IPS-18c (cell line): ENCODE measurements around the gene LSM14B.

Experiments used
- H3K4me3 ChIP-seq: 2 replicates; pipeline ENCODE4 v1.7.0; 2013; ENCODE audit warnings: low read depth, mild to moderate bottlenecking, low read length, moderate library complexity; ENCODE audit not compliant: insufficient read depth
- H3K9me3 ChIP-seq: one replicate; pipeline ENCODE4 v1.6.1; 2013; ENCODE audit warnings: mild to moderate bottlenecking, low read length, moderate library complexity; ENCODE audit not compliant: control insufficient read depth, insufficient read depth

The LSM14B gene

DNA sequence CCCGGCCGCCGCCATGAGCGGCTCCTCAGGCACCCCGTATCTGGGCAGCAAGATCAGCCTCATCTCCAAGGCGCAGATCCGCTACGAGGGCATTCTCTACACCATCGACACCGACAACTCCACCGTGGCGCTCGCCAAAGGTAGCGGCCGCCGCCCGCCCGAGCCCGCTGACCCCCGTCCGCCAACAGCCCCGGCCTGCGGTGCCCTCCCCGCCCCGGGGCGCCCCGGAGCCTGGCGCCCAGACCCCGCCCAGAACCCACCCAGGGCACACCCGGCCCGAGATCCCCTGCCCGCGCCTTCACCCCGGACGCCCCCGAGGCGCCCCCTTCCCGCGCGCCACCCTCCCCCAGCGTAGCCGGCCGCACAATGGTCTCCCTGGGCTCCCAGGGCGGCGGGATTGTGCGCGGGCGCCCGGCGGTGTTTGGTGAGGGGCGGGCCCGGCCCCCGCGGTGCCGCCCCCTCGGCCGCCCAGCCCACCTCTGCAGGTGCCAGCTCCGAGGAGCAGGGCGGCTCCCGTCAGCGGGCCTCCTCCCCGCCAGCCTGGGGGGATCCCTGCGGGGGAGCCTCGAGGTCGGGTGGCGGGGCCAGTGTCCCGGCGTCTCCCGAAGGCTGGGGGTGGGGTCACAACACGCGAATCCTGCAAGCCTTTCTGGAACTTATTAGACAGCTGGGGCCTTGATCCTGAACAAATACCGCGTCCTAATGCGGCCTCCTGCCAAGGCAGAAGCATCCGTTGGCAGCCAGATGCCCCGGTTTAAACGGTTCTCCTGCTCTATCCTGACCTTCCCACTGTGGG is 577 bp downstream of the LSM14B start:
- Histone ChIP-seq H3K9me3 (no peaks in the 10 kb centered on the region), H3K4me3 (peak overlapping the region; percentile 78)

DNA sequence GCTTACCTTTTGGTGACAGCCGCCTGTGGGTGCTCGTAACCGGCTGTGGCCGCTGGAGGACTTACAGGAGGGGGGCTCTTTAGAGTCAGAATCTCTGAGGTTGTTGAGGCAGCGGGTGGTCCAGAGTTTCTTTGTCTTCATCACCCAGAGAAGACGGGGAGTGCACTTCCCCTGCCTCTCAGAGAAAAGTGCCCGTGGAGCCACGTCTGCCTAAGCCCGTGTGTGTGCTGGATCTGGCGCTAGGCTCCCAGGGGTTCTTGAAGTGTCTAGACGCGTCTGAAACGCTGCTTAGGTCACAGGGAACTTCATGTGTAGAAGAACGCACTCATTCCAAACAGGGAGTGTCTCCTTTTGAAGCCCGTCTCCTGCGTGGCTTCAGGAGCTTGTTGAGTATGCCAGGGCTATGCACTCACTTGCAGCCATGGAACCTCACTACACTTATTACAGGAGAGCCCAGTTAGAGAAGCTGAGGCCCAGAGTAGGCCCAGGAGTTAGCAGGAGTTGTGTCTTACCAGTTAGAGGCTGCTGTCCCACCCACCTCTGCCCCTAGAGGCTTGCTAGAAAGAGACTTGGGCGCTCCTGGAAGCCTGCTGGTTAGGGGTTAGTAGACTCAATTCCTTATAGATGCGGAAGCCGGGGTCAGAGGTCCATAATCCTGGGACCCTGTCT is 1.3 kb downstream of the LSM14B start:
- Histone ChIP-seq H3K9me3 (no peaks in the 10 kb centered on the region), H3K4me3 (peak overlapping the region; percentile 78)

DNA sequence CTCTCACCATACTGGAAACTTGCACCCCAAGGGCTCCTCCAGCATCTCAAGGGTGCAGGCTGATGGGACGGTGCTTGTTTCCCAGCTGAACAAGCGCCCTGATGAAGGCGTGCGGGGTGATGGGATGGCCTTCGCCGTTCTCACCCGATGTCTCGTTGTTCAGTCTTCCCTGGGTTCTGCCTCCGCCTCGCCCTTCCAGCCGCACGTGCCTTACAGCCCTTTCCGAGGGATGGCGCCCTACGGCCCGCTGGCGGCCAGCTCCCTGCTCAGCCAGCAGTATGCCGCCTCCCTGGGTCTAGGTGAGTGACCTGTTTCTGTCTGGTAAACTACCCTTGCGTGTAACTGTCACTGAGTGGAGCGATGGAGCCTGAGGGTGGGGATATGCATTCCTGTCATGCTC is 3.9 kb downstream of the LSM14B start:
- Histone ChIP-seq H3K4me3 (no peak overlapping the region), H3K9me3 (no peaks in the 10 kb centered on the region)

DNA sequence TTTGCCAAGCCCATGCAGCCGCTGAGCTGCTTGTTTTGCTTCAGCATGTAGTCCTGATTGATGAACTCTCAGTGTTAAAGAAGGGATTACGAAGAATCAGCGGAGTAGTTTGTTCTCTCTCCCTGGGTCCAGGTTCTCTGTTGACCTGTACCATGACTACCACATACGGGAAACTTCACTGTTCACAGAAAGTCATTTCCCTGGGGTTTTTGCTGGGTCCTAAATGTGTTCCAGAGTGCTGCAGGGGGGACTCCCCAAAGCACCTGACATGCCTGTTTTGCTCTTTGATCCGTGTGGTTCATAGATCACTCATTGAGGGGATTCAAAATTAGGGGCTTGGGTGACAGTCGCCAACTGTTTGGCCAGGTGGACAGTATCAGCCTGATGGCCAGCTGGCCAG is 5.5 kb downstream of the LSM14B start:
- H3K4me3 ChIP-seq = no peak overlapping the region
- no peaks in the 10 kb centered on the region for H3K9me3 ChIP-seq

DNA sequence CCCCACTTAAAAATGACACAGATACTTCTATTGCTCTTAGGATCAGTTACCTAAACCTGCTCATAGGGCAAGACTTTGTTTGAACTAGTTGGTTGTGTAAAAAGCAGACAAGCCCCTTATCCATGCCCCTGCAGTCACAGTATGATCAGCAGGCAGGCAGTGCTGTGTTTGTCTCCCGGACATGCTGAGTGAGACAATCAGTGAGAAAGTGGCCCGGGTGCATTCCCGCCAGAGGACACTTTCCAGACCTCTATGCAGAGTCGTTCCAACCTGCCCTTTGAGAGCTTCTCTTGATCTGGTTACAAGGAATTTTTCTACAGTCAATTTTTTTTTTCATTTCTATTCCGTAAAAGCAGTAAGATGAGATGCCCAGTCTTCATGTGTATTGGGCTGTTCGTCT is 6.2 kb downstream of the LSM14B start:
- no peak overlapping the region for H3K4me3 ChIP-seq
- H3K9me3 ChIP-seq = no peaks in the 10 kb centered on the region

DNA sequence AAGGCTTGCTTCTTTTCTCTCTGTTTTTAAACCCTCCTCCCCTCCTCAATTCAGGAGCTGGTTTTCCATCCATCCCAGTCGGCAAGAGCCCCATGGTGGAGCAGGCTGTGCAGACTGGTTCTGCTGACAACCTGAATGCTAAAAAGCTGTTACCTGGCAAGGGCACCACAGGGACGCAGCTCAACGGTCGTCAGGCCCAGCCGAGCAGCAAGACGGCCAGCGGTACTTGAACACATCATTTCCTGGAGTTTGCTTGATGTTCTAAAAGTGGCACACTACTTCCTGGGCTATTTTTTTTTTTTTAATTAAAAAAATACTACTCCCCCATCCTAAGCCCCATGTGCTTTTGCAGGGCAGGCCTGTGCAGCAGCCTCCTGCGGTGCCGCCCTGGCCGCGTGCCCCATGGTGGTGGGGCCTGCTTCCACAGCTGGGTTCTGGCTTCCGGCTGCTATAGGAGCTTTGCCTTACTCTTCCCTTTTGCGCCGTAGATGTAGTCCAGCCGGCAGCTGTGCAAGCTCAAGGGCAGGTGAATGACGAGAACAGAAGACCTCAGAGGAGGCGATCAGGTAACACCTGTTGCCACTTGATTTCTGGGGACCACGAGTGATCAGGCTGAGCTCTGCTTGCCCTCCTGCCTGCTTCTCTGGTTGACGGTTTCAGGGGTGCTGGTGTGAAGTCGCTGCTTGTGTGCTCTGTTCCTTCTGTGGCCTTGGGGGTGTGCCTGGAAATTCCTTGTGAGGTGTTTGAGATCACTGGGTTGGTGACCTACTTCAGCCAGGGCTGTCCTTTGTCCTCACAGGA is 7.7 kb downstream of the LSM14B start:
- Histone ChIP-seq H3K9me3 (no peaks in the 10 kb centered on the region), H3K4me3 (no peak overlapping the region)

DNA sequence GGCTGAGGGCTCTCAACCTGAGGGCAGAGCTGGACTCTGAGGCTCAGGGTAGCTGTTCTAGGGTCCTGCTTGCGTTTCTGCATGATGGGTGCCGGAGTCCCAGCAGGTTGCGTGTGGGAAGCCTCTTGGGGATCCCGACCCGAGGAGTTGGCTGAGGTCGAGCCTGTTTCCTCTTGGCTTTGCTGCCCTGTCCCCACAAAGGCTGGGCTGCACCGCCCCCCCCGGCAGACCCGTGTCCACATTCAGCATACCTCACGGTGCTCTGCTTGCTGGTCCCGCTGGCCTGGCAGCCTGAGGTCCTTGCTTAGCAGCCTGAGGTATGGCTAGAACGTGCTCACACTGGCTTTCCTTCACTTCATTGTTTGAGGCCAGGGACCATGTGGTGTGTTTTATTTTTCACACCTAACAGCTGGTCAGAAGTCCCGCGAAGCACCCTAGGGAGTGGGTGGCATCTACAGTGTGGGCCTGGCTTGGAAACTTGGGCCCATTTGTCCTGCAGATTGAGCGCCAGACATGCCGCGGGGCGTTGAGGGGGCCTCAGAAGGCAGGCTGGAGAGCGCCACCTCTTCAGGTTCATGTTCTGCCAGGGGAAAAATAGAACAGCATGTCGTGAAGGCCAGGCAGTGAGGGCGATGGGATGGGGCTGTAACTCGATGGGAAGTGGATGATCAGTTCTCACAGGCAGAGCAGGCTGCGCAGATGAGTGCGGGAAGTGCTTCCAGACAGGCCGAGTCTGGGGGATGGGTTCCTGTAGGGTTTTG is 9.5 kb downstream of the LSM14B start:
- H3K9me3 ChIP-seq = no peaks in the 10 kb centered on the region
- H3K4me3 ChIP-seq = no peak overlapping the region

DNA sequence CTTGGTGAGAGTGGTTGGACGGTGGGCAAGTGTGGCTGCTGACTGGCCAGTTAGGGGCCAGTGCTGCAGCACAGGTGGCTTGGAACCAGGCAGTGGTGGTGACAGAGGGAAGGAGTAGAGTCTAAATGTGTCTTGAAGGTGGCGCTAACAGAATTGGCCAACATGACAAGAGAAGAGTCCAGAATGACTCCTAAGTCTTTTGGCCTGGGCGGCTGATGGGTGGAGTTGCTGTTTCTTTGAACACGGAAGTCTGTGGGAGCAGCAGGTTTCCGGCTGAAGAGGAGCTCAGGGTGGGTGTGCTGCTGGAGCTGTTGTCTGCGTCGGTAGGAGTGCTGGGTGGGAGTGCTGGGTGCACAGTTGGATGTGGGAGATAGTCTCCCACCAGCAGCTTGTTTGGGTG is 10.1 kb downstream of the LSM14B start:
- no peaks in the 10 kb centered on the region for H3K9me3 ChIP-seq
- H3K4me3 ChIP-seq = no peak overlapping the region

DNA sequence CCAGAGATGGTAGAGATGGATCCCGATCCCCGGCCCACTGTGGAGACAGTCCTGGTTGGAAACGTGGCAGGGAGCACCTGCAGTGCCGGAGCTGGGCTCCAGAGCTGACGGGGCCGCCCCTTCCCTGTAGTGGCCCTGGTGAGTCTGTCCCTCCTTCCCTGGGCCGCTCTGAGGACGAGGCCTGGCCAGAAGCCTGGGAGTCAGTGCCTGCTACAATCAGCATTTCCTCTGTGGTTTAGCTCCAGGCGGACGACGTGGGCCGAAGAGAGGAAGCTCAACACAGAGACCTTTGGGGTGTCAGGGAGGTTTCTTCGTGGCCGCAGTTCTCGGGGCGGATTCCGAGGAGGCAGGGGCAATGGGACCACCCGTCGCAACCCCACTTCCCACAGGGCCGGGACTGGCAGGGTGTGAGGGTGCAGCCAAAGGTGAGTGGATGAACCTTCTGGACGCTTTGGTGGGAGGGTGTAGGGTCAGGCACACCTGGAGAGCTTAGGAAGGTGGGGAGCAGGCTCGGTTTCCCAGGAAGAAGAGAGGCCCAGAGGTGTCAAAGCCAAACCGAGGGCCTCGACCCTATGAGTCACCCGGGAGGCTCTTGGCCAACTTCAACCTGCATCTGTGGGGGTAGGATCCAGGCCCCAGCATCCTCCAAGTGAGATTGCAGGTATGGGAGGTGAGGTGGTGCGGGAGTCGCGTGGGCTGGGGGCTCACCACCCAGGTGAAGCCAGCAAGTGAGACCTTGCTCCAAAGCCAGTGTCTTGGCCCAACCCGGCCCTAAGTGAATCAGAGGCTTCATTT is 11.0 kb downstream of the LSM14B start:
- no peak overlapping the region for H3K4me3 ChIP-seq
- H3K9me3 ChIP-seq = no peaks in the 10 kb centered on the region

DNA sequence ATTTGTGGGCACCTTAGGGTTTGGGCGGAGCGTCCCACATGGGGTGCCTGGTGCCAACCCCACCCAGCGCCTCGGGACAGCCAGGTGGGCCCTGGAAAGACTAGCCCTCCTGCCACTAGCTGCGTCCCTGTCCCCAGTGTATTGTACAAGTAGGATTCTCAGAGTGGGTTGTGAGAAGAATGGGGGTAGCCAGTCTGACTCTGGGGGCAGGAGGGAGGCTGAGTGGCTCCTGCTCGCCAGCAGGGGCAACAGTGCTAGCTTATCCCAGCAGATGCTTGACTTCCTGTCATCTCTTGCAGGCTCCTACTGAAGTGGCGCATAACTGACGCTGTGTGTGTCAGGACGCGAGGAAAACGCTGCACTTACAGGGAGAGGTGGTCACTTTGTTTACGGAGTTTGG is 11.6 kb downstream of the LSM14B start:
- H3K4me3 ChIP-seq = no peak overlapping the region

DNA sequence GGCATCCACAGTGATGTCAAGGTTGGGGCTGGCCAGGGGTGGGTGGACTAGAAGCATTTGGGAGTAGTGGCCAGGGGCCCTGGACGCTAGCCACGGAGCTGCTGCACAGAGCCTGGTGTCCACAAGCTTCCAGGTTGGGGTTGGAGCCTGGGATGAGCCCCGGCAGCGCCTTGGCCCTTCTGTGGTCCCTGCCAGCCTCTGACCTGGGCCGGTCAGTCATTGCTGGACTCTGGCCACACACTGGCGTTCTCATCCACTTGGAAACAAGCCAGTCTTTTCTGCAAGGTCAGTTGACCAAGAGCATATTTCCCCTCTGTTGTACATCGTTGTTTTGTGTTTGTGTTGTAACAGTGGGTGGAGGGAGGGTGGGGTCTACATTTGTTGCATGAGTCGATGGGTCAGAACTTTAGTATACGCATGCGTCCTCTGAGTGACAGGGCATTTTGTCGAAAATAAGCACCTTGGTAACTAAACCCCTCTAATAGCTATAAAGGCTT is 12.5 kb downstream of the LSM14B start:
- no peak overlapping the region for H3K4me3 ChIP-seq
- no peaks in the 10 kb centered on the region for H3K9me3 ChIP-seq

More for the DNA sequence above, 11.6 kb downstream of the LSM14B start:
- H3K9me3 ChIP-seq = no peaks in the 10 kb centered on the region

DNA sequence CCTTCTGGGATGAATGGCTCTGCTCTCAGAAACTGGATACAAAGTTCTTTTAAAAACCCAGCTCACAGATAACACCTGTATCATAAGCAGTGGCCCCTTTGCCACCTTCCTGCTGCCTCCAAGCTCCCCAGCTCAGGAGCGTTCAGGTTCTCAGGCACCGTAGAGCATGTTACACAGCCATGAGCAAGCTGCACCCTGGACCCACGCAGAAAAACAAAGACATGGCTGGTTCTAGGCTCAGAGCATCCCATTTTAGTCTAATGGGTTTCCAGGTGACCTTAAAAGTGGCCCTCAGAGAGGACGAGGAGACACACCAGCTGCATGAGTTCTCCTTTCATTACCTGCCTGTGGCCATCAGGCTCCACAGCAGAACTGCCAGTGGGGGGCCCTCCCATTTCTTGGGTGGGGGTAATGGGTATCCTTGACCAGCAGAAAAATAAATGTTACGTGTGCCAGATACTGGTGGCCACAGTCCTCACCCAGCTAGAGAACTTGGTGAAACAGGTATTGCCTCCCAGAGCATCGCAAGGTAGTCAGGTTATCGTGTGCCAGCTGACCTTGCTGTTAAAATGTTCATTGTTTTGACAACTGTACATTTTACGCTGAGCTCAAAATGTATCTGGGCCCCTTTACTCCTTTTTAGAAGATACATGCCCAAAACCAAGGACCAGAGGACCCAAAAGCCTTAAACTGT is 13.4 kb downstream of the LSM14B start:
- Histone ChIP-seq H3K9me3 (no peaks in the 10 kb centered on the region), H3K4me3 (no peak overlapping the region)

DNA sequence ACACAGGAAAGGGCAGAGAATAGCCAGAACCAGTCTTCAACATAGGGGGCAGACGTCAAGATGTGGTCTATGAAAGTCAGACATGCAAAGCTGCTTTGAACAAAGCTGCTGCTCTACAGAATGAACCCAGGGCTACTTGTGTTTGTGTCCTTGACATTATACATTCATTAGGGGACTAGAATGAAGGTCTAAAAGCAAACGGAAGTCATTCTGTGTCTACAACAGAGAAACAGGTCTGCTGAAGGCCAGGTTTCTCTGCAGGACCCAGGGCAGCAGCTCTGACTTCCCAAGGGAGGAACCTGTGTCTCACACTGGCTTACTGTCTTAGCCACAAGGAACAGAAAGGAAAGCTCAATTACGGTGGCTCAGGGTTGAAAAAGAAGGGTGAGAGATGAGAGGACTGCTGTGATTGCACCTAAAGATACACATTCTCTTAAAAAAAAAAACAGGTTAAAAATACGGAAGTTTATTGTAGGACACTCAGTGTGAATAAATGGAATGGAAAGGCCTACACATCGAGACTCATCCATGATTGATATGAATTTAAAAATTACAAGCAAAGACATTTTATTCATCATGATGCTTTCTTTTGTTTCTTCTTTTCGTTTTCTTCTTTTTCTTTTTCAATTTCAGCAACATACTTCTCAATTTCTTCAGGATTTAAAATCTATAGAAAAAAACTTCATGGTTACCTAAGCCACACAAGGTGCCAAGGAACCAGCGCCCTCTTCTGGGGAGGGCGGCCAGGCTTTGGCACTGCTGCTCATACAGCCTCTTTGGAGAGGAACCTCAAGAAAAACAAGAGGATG is 14.2 kb downstream of the LSM14B start:
- H3K4me3 ChIP-seq = no peak overlapping the region
- H3K9me3 ChIP-seq = no peaks in the 10 kb centered on the region

DNA sequence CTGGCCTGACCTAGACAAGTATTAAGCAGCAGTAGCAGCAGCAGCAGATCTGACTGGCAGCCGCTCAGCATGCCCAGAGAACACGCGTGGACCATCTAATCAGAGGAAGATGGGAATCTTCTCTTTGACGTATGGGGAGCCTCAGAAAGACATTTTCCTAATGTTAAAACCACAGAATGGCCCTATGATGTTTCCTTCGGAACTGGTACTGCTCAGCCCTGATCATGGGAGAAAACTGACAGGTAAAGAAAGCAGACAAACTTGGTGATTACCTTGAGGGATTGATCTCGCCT is 14.8 kb downstream of the LSM14B start:
- Histone ChIP-seq H3K4me3 (no peak overlapping the region), H3K9me3 (no peaks in the 10 kb centered on the region)

DNA sequence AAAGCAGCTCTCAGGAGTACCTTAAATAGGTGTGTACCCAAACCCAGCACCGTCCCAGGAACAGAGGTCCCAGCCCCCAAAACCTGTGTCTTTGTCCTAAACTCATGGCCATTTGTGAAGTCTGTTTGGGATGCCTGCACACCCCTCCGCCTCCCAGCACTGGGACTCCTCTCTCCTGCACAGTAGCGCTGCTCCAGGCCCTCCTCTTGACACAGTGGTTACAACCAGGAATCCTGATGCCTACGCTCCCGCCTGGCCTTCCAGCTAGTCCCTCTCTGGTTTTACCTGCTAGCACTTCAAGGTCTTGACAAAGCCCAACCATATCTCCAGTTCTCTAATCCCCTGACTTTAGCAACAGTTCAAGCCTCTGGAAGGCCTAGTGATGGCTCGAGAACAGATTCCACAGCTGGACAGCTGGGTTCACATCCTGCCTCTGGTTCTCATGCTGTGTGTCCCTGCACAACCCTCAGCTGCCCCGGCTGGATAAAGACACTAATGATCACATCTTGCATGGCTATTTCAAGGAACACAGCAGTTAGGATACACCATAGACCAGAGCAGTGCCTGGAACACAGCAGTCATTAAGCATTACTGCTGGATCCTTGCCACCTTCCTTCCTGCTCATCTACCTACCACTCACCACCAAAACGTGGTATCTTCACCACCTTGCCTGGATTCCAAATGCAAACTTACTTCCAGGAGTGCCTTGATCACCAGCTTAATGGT is 15.4 kb downstream of the LSM14B start:
- Histone ChIP-seq H3K9me3 (no peaks in the 10 kb centered on the region), H3K4me3 (no peak overlapping the region)
